GOT3 (cell line): ENCODE data around the gene EPHX1.
A peak's percentile ranks its signal among the peaks of the same experiment; 100 is the strongest.
"Not testable (repeated sequence)": the region's sequence is repeated elsewhere in the genome, so short reads cannot be mapped to it uniquely, and the experiment has no call there.

Experiments used
- DNase-seq: peaks from one replicate; lab custom pipeline; 2025; ENCODE audit warnings: mixed read lengths; lab: John Stamatoyannopoulos, UW

The EPHX1 gene

DNA sequence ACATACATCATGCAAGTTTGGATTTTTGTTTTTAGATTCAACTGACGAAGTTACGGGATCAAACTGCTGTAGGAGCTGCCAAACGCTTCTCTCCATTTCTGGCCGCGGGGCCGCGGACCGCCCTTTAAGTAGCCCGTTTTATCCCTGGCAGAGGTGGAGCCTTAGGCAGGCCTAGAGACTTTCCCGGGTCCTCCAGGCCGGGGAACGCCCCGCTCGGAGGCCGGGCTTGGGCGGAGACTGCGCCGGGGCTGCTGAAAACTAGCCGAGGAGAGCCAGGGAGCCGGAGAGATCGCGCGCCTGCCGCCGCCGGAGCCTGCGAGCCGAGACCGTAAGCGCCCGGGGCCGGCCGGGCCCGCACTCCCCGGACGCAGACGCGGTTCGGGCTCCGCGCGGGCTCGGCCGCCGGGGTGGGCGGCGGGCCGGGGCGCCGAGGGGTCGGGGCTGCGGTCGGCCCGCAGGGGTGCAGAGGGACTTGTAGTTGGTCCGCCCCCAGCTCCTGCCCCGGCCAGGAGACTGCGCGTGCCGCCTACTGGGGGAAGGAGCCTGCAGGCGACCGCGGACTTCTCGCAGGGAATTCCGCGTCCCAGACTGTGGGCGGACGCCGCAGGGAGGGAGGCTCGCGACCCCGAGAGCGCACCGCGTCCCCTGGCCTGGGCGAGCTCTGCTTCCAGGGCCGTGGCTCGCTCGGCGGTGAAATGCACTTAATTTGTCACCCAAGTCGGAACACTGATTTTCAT is at the start of gene EPHX1:
Gene EPHX1 (plus strand): TSS at position 283 of the 737 bp plus-strand sequence. CDS start 18,606 bp downstream, outside the sequence.
- peak; percentile 50 for DNase-seq

DNA sequence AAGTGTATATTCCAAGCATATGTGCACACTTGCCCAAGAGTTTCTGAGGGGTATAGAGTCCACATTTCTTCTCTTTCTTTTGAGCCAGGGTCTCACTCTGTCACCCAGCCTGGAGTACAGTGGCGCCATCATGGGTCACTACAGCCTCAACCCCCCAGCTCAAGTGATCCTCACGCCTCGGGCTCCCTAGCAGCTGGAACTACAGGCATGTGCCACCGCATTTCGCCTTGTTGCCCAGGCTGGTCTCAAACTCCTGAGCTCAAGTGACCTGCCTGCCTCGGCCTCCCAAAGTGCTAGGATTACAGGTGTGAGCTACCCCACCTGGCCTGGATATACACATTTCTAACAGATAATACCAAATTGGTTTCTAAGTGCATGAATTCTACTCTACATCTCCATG is 49.4 kb upstream of the EPHX1 start:
- DNase-seq = no peak

DNA sequence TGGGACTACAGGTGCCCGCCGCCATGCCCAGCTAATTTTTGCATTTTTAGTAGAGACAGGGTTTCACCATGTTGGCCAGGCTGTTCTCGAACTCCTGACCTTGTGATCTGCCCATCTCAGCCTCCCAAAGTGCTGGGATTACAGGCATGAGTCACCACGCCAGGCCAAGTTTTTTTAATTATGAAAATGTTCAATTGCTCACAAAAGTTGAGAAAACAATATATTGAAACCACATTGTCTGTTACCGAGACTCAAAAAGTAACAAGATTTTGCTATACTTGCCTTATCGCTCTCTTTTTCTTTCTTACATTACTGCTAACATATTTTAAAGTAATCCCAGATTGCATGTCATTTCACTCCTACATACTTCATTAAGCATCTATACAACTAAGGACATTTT is 48.5 kb upstream of the EPHX1 start:
- not testable (repeated sequence) for DNase-seq

DNA sequence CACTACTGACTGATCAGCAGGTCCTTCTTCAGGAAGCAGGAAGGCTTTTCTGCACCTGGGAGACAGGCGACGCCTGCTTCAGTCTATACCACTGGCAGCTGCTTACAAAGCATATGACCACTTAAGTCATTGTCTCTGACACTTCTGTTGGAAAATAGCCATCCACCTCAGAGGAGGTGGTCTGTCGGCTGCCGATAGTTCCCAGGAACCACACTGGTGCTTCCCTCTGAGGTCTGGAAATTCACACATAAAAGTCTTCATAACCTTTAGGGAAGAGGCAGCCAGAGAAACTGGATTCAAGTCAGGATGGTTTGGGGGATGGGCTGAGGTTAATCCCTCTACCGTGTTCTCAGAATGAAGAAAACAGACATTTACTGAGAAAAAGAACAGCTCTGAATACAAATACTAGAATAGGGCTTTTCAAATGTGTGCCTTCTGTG is 47.9 kb upstream of the EPHX1 start:
- DNase-seq = no peak

DNA sequence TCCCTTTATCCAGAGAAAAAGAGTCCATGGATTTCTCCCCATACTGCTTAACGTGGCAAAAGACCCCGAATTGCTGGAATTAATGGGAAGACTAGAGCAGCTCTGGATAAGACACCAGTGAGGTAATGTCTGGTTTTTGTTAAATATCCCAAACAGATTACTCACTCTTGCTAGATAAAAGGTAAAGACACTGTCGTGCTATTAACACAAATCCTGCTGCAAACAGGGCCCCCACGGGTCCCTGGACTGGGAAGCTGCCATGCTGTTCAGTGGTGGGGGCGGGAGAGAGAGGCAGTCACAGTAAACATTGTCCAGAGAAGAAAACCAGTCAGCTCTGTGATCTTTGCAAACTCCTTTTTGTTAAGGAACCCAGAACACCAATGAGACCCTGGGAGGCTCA is 47.5 kb upstream of the EPHX1 start:
- no peak for DNase-seq

DNA sequence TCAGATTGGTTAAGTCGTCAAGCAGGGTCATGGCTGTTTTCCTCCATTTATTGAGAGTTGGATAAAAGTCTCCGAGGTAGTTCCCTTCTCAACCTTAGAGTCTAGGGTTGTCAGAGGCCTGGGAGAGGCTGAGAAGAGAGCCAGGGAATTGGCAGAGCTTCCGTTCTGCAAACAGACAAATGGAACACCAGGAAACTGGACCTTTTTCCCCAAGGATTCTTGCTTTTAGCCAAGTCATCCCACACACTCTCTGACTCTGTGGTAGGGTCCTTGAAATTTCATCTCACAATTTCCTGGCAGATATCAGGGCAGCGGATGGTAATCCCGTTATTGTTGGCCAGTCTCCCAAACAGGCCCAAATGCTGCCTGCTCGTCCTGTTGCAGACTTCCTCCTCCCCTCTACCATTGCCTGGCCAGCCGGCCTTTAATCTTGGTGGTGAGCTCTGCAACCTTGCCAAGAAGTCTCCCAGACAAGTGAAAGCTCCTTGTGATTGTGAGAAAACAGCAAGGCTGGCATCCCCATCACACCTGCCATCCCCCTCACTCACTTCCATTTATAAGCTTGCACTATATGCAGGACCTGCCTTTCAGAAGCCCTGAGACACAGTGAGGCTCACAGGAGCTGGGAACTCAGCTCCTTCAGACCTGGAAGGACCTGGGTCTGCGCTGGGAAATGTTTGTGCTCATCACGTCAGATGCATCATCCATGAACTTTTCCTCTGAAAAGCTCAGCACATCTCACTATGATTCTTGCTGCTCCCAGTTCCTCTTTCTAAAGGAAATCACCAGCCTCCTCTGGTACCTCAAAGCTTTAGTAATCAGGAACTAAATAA is 46.0 kb upstream of the EPHX1 start:
- no peak for DNase-seq

DNA sequence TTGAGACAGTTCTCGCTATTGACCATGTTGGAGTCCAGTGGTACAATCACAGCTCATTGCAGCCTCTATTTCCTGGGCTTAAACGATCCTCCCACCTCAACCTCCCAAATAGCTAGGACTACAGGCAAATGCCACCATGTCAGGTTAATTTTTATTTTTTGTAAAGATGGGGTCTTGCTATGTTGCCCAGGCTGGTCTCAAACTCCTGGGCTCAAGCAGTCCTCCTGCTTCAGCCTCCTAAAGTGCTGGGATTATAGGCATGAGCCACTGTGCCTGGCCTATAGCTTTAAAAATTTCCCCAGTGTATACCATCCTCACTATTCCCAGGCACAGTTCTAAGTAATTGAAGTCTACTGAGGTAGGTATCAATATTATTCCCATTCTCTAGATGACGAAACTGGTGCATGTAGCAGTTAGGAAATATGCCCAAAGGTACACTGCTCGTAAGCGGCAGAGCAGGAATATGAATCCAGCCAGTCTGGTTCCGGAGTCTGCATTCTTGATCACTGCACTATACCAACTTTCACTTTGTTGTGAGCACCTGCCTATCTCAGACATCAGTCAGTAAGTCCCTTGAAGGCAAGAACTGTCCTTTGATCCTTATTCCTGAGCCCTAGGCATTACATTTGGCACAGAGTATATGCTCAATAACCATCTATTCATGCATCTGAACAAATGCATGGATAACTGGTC is 43.8 kb upstream of the EPHX1 start:
- no peak for DNase-seq

DNA sequence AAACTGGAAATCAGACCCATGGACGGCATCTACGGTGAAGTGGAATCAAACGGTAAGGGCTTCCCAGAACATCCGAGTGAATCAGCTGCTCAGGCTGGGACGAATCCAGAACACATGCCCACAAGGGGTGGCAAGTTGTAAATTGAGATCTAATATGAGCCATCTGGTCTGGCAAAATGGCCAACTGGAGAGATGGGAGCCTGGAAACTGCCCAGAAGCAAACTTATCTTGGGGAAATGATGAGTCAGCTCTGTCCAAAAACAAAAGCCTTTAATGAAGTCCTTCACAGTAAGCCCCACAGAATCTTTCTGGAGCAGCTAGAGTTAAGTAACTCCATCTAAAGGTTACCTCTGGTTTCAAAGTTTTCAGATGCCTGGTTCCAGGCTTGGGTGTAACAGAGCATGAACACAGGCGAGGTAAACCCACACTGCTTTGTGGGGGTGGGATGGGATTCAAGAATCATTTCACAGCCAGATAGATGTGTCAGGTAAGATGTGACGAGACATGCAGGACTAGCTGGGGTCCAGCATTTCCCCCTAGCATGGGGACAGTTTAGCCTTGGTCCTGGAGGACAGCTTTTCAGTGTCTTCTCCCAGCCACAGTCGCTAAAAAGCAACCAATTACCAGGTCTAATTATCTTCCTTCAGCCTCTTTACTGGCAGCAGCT is 42.8 kb upstream of the EPHX1 start:
- DNase-seq = no peak

DNA sequence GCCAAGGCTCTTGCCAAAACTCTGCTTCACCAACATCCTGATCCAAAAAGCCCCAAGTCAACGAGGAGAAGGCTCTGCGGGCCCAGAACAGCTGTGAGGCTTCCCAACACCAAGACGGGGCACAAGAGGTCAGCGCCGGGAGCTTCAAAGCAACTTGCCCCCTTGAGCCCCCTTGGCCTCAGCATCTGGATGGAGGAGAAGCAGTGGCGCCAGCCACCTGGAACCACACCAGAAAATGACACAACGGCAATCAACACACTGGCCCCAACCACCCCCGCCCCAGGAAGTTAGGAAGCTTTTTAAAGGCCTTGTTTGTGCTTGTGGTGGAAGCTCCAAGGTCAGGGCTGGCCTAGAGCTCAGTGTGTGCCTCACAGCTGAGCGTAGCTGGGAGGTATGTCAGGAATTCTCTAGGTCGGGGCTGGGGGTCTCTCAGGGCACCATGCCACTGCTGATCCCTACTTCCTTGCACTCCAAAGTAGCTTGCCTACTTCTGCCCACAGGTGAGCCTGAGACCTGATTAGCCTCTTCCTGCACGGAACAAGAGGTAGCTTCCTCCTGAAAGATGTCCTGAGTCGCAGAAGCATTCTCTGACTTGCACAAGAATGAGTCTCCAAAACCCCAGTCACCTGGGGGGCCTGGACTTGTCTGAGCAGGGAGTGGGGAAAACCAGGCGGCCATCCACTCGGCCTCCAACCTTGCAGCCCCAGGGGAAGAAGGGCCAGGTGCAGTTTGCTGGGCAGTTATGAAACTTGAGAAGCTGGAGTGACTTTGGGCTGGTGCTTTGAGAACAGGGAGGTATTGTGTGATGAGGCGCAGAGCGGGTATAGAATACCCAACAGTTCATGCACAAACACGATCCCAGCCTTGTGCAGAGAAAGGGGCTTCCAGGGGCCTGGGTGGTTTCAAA is 42.0 kb upstream of the EPHX1 start:
- no peak for DNase-seq

DNA sequence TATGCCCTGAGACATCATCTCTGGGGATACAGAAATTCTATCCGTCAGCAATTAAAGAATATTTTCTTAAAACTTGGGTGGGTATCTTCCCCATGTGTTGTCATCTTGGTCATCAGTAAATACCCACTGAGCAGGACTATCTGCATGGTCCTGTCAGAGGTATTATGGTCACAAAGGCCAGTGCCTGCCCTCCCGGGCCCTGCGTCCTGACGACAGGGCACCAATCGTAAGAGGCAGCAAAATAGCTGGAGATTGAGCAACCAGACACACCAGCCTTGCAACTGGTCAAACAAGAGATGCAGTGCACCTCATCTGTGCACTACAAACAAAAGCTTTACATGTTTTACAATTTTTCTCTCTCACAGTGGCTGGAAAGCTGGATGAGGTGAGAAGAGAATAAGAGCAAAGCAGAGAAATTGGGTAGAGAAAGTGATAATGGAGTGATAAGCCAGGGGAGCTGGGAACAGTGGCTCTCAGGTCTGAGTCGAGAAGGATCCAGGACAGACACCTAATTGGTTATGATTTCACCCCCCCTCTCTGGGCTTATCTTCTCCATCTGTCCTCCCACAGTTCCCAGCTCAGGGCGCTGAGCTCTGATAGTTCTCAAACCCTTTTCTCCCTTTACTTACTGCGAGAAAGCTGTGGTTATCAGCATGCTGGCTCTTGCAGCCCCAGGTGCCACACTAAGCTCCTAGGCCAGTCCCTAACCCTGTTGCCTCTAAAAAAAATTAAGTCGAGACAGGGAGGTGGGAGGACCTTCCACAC is 41.1 kb upstream of the EPHX1 start:
- no peak for DNase-seq

DNA sequence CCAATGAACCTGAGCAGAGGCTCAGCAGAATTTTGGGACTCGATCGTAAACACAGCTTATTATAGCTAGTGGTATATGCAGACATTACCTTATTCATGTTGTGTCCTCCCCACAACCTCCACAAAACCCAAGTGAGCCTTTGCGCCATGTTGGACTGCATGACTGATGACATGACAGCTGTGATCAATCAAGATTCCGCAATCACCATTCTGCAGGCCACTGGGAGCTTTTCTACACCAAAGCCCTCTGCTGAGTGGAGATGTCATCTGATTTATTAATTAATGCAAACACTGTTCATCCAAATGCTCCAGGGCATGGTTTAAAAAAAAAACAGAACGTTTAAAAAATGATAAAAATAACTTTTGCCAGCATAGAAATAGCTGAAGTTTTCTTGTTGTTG is 40.2 kb upstream of the EPHX1 start:
- no peak for DNase-seq

DNA sequence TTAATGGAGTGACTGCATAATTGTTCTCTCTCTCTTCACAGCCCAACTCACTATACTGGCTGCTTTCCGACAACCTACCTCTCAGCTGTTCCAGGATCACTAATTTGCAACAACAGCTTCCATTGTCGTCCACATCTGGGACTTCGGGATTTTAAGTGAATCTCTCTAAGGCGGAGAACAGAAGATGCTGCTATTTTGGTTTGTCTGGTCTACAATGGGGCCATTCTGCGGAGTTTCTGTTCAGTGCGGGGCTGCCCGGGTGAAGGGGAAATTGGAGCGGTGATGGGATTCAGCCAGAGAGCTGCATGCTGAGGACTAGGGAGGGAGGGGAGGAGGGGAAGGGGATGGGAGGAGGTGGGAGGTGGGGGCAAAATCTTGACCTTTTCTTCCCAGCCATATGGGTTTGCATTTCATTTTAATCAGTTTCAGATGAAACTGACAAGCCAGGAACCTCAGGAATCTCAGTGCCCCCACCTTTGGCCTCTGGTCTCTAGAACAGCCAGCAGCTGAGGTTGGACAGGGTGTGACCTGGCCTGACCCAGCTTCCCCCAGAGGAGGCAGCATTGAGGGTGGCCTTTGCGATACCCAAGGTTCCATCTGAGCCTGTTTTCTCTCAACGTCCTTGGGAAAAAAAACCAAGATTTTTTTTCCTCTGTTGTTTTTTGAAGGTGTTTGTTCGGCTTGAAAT is 39.2 kb upstream of the EPHX1 start:
- no peak for DNase-seq

DNA sequence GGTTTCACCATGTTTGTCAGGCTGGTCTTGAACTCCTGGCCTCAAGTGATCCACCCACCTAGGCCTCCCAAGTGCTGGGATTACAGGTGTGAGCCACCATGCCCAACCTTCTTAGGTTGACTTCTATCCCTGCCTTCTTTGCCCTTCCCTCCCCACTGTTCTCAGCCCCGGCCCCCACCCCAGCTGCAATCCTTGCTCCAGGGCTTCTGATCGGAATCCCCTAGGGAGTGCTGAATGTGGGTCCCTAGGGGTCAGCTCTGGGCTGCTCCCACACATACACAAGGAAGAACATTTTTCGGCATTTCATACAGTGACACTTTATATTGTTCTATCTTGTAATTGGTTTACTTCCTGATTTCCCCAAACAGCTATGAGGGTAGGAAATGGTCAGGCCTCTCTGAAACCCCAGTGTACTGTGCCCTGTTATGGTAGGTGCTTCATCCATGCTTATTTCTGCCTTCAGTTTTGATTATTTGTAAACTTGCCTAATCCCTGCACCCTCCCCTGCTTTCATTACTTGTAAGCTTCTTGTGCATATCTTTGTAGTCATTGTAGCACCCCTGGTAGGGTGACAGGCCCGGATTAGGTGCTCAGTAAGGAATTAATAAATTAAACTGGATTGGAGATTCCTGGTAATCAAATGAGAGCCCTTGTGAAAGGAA is 38.1 kb upstream of the EPHX1 start:
- DNase-seq = no peak

DNA sequence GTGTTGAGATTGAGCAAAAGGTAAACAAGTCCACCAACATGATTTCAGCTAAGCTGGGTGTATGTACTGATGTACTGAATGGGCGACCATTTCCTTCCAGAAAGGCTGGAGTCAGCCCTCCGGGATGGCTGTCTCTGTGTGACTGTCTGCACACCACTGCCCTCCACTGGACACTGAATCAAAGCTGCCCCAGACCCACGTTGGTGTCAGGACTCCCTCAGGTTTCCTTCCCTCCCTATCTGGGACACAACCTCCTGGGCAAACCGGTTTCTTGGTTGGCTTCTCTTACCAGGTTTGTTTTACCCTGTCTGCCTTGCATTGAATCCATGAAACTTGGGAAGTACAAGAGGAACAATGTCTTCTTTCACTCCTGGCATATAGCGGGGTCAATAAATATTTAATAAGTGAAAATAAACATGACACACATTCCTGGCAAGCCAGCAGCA is 37.6 kb upstream of the EPHX1 start:
- DNase-seq = peak; percentile 41

DNA sequence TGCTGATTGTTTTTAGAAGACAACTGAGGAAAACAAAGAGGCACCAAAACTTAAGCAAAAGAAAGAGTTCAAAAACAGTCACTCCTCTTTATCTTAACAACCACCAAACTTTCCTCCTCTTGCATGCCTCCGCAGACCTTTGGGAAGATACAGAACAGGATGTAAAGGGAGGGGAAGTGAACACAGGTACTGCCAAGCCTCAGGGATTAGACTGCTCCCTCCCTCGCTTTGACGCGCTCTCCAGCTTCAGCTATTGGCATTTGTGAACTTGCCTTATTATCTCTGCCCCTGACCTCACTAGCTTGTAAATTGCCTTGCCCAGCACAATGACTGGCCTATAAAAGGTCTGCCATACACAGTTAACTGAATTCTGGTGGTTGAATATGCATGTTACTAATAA is 37.1 kb upstream of the EPHX1 start:
- no peak for DNase-seq

DNA sequence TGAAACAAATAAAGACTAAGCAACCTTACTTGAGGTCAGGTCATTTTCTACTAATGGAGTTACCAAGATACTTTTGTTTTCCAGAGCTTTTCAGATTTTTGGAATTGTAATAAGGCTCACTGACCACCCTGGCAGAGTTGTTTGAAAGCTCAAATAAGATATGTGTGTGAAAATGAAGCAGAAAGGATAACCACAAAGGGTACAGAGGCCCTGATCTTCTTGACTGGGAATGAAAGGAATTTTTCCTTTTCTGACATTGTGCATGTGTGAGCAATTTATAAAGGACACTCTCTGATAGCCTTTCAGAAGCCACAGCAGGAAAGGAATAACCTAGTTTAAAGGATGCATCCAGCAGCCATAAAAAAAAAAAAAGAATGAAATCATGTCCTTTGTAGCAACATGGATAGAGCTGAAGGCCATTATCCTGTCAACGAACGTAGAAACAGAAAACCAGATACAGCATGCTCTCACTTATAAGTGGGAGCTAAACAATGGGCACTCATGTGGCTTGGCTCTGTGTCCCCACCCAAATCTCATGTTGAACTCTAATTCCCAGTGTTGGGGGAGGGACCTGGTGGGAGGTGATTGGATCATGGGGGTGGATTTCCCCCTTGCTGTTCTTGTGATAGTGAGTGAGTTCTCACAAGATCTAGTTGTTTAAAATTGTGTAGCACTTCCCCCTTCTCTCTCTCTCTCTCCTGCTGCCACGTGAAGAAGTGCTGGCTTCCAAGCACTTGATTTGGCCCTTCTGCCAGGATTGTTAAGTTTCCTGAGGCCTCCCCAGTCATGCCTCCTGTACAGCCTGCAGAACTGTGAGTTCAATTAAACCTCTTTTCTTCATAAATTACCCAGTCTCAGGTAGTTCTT is 35.4 kb upstream of the EPHX1 start:
- no peak for DNase-seq

DNA sequence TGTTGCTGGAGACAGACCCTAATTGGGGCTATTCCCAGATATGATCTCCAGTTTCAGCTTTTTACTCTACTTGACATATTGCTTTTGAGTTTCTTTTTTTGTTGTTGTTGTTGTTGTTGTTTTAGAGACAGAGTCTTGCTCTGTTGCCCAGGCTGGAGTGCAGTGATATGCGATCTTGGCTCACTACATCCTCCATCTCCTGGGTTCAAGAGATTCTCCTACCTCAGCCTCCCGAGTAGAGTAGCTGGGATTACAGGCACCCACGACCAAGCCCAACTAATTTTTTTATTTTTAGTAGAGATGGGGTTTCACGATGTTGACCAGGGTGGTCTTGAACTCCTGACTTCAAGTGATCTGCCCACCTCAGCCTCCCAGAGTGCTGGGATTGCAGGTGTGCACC is 33.6 kb upstream of the EPHX1 start:
- no peak for DNase-seq

DNA sequence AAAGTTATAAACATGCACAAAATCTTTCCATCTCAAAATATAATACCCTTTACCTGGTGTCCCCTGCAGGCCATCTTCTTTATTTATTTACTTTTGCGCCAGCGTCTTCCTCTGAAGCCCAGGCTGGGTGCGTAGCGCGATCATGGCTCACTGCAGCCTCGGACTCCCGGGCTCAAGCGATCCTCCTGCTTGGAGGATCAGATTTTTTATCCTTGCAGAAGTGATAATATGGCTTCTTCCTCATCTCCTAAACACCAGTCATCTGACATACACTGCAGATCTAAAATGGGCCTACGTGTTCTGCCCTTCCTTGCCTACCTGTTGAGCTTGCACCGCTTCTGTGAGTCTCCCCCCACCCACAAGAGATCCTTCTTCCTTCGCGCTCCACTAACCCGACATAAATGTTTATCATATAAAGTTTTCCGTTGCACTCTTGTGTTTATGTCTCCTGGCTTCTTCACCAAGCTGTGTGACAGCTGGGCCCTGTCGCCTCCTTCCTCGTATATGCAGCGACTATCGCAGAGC is 32.8 kb upstream of the EPHX1 start:
- no peak for DNase-seq
